CD14-positive monocyte (primary cell): ENCODE measurements around the gene AOAH. TPM values are rescaled to one million over a fixed set of nuclear protein-coding genes. Genes with fewer than 3 reads are reported as not detected.

Experiments used
- DNase-seq, 3 donors: peaks; one replicate each; pipeline ENCODE4 v3.0.0-alpha.2; 2011 to 2022
- H2AFZ ChIP-seq: 2 replicates; pipeline ENCODE4 v1.6.0; 2012; ENCODE audit warnings: mild to moderate bottlenecking, low read depth, low read length, inconsistent platforms; ENCODE audit not compliant: insufficient read depth, poor library complexity, severe bottlenecking
- H3K27ac ChIP-seq, 2 donors: 1 replicate in 1 of 2; 2 replicates in 1 of 2; pipeline ENCODE4 v1.5.1; 2012 to 2013; ENCODE audit warnings: low read length in 2 of 2, control low read depth in 1 of 2, inconsistent platforms in 1 of 2, low read depth in 1 of 2, mild to moderate bottlenecking in 1 of 2
- H3K27me3 ChIP-seq, 2 donors: one replicate each; pipeline versions ENCODE4 v1.6.0 to v1.6.1; 2011 to 2013; ENCODE audit warnings: low read length in 2 of 2; ENCODE audit not compliant: control insufficient read depth in 2 of 2, insufficient read depth in 2 of 2
- H3K36me3 ChIP-seq, 2 donors: replicated peaks in 1 of 2; 1 replicate in 1 of 2; 2 replicates in 1 of 2; pipeline versions ENCODE4 v1.5.1 to v1.6.1; 2012 to 2013; ENCODE audit warnings: low read length in 2 of 2, control low read depth in 1 of 2, inconsistent platforms in 1 of 2, mild to moderate bottlenecking in 1 of 2; ENCODE audit not compliant: insufficient read depth in 2 of 2, control insufficient read depth in 1 of 2
- H3K4me1 ChIP-seq, 2 donors: 1 replicate in 1 of 2; 2 replicates in 1 of 2; pipeline versions ENCODE4 v1.5.1 to v1.6.1; 2012 to 2013; ENCODE audit warnings: low read length in 2 of 2, control low read depth in 1 of 2, inconsistent platforms in 1 of 2, mild to moderate bottlenecking in 1 of 2, moderate library complexity in 1 of 2; ENCODE audit not compliant: insufficient read depth in 2 of 2, control insufficient read depth in 1 of 2
- H3K4me2 ChIP-seq: replicated peaks from 2 replicates; pipeline ENCODE3; 2012; ENCODE audit warnings: low read length, moderate library complexity, mild to moderate bottlenecking; ENCODE audit not compliant: poor library complexity, severe bottlenecking; ENCODE audit errors: extremely low read depth
- H3K4me3 ChIP-seq, 3 experiments: fragments of 200-600 bp in 1 of 3; sonication (generic) in 1 of 3; replicated peaks in 1 of 3; 1 replicate in 2 of 3; 2 replicates in 1 of 3; pipeline ENCODE4 v1.5.1; 2011 to 2013; ENCODE audit warnings: low read length in 3 of 3, mild to moderate bottlenecking in 3 of 3, control low read depth in 2 of 3, low read depth in 2 of 3, inconsistent platforms in 1 of 3, moderate library complexity in 1 of 3
- H3K79me2 ChIP-seq: 2 replicates; pipeline ENCODE4 v1.6.0; 2012; ENCODE audit warnings: mild to moderate bottlenecking, control low read depth, inconsistent platforms, low read length, moderate library complexity; ENCODE audit not compliant: insufficient read depth
- H3K9ac ChIP-seq: 2 replicates; pipeline ENCODE4 v1.6.0; 2017; ENCODE audit warnings: low read length, mild to moderate bottlenecking; ENCODE audit not compliant: insufficient read depth, poor library complexity, severe bottlenecking
- H3K9me3 ChIP-seq, 2 donors: replicated peaks in 1 of 2; 1 replicate in 1 of 2; 2 replicates in 1 of 2; pipeline versions ENCODE4 v1.5.1 to v1.6.1; 2012 to 2013; ENCODE audit warnings: low read length in 2 of 2, control low read depth in 1 of 2; ENCODE audit not compliant: control insufficient read depth in 1 of 2, insufficient read depth in 1 of 2
- H4K20me1 ChIP-seq: 2 replicates; pipeline ENCODE4 v1.6.0; 2012; ENCODE audit warnings: mild to moderate bottlenecking, low read length, control low read depth, moderate library complexity; ENCODE audit not compliant: insufficient read depth
- H3K27ac Mint-ChIP-seq, 7 donors: one replicate each; pipeline ENCODE4 v1.8.0; 2020; ENCODE audit warnings: mild to moderate bottlenecking in 7 of 7, mixed read lengths in 7 of 7, moderate library complexity in 6 of 7, inconsistent platforms in 2 of 7
- H3K27me3 Mint-ChIP-seq, 3 donors: one replicate each; pipeline ENCODE4 v1.8.0; 2021 to 2022; ENCODE audit warnings: low read depth in 3 of 3, mild to moderate bottlenecking in 3 of 3, mixed read lengths in 3 of 3, moderate library complexity in 3 of 3, inconsistent platforms in 1 of 3
- H3K36me3 Mint-ChIP-seq, 2 donors: one replicate each; pipeline ENCODE4 v1.8.0; 2020; ENCODE audit warnings: mixed read lengths in 2 of 2, inconsistent platforms in 1 of 2, mild to moderate bottlenecking in 1 of 2
- H3K4me1 Mint-ChIP-seq: one replicate; pipeline ENCODE4 v1.8.0; 2020; ENCODE audit warnings: mild to moderate bottlenecking, mixed read lengths
- H3K4me3 Mint-ChIP-seq, 2 donors: one replicate each; pipeline ENCODE4 v1.8.0; 2020; ENCODE audit warnings: mild to moderate bottlenecking in 2 of 2, mixed read lengths in 2 of 2, moderate library complexity in 1 of 2
- H3K9me3 Mint-ChIP-seq, 7 donors: one replicate each; pipeline ENCODE4 v1.8.0; 2020 to 2022; ENCODE audit warnings: mixed read lengths in 7 of 7, mild to moderate bottlenecking in 6 of 7, moderate library complexity in 6 of 7, inconsistent platforms in 2 of 7
- WGBS: methylation state at CpG from one replicate; pipeline ENCODE4 v1.1.5; 2013; ENCODE audit warnings: missing lambda C conversion rate; ENCODE audit not compliant: insufficient coverage; 5-methylcytosine and 5-hydroxymethylcytosine counted together
- intact Hi-C, 2 donors: fragments of 100-400 bp; cut with micrococcal nuclease; formaldehyde crosslinking; loops; one replicate each; pipeline versions ENCODE4 v1.15.0 to v1.15.1; 2023
- polyA plus RNA-seq, 3 donors: library from polyadenylated mRNA; depleted of rRNA in 1 of 3; unstranded in 2 of 3; stranded (reverse) in 1 of 3; fragments of 300-500 nt in 2 of 3; fragments of >200 nt in 1 of 3; fragmentation: Illumina TruSeq in 2 of 3; gene quantifications; 1 replicate in 2 of 3; 2 replicates in 1 of 3; pipeline ENCODE4 v1.2.3, GENCODE V29; 2012 to 2021
- TF ChIP-seq, protein P1 (sequence below): fragments of 200-600 bp; IDR thresholded peaks from one replicate; pipeline ENCODE4 v1.8.0; 2022; ENCODE audit warnings: antibody characterized with exemption, mild to moderate bottlenecking

Gene AOAH
- polyA plus RNA-seq, 3 donors = 305 to 467 (median 349) TPM

DNA sequence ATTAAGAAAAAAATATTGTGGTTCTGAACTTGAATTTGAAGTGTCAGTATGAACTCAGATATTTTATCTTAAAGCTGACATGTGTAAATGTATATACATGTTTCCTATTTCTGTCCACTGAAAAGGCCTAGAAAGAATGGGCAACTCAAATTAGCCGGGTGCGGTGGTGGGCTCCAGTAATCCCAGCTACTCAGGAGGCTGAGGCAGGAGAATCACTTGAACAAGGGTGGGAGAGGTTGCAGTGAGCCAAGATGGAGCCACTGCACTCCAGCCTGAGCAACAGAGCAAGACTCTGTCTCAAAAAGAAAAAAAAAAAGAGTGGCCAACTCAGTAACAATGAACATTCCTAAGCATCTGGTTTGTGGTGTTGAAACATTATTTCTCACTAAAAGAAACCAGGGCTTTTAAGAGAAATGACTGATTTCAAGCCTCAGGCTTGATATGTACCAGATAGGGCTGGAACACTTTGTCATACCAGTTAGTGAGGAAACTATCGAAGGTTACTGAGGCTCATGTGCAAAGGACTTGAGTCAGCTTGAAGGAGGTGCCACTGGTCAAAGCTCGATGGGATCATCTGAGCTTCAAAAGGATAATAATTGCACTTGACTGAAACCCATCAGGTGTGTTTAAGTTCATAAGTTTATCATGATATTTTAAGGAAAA lies 40.5 kb downstream of the AOAH start:
- H3K9ac ChIP-seq = no peak overlapping the region
- H3K9me3 ChIP-seq = no peaks in the 10 kb centered on the region
- no peak overlapping the region for H3K4me3 ChIP-seq
- H3K79me2 ChIP-seq = peaks cover 78% of the 10 kb centered on the region
- peaks cover 97% of the 10 kb centered on the region for H4K20me1 ChIP-seq
- TF ChIP-seq, protein P1, sequence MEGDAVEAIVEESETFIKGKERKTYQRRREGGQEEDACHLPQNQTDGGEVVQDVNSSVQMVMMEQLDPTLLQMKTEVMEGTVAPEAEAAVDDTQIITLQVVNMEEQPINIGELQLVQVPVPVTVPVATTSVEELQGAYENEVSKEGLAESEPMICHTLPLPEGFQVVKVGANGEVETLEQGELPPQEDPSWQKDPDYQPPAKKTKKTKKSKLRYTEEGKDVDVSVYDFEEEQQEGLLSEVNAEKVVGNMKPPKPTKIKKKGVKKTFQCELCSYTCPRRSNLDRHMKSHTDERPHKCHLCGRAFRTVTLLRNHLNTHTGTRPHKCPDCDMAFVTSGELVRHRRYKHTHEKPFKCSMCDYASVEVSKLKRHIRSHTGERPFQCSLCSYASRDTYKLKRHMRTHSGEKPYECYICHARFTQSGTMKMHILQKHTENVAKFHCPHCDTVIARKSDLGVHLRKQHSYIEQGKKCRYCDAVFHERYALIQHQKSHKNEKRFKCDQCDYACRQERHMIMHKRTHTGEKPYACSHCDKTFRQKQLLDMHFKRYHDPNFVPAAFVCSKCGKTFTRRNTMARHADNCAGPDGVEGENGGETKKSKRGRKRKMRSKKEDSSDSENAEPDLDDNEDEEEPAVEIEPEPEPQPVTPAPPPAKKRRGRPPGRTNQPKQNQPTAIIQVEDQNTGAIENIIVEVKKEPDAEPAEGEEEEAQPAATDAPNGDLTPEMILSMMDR = no peak
- H3K36me3 ChIP-seq = peaks cover 82 to 87% of the 10 kb centered on the region in 2 donors
- Mint-ChIP-seq H3K4me3 (no peak overlapping the region), H3K36me3 (peaks cover 65 to 75% of the 10 kb centered on the region in 2 donors), H3K27me3 (no peaks in the 10 kb centered on the region), H3K4me1 (peaks cover 11% of the 10 kb centered on the region), H3K27ac (peak overlapping the region in 3 of 7 donors; percentile 40 to 83 (median 61)), H3K9me3 (no peaks in the 10 kb centered on the region)
- intact Hi-C loops = no loop called here
- no peaks in the 10 kb centered on the region for H3K27me3 ChIP-seq
- peak overlapping the region in 1 of 2 donors; percentile 29 for H3K27ac ChIP-seq
- H3K4me2 ChIP-seq = no peak overlapping the region
- H2AFZ ChIP-seq = no peak overlapping the region
- WGBS = 98% methylated on average over 4 of the region's 4 CpGs
- no peak for DNase-seq
- H3K4me1 ChIP-seq = peaks cover 2 to 4% of the 10 kb centered on the region in 2 donors

DNA sequence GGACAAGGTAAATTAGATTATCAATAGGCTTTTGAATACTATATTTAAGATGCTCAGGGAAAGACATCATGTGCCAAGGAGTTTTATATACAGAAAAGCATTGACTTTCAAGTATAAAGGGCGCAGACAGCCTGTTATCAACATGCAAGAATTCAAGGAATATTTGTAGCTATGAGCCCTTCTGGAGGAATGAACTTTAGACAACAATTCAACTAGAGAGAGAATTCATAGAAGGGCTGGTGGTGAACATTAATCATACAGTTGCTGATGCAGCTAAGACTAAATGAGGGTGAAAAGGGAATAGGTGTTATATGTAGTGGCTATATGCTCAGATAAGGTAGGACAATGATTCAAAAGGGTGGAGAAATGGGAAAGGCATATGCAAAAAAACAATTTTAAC lies 41.2 kb downstream of the AOAH start:
- Histone ChIP-seq H3K4me1 (peaks cover 9 to 12% of the 10 kb centered on the region in 2 donors), H3K9me3 (no peaks in the 10 kb centered on the region), H3K79me2 (peaks cover 74% of the 10 kb centered on the region), H3K4me3 (no peak overlapping the region), H2AFZ (no peak overlapping the region), H3K27me3 (no peaks in the 10 kb centered on the region), H4K20me1 (peaks cover 97% of the 10 kb centered on the region), H3K27ac (peak overlapping the region in 1 of 2 donors; percentile 29), H3K4me2 (no peak overlapping the region), H3K9ac (no peak overlapping the region), H3K36me3 (peaks cover 76 to 82% of the 10 kb centered on the region in 2 donors)
- intact Hi-C loops = no loop called here
- Mint-ChIP-seq H3K4me3 (no peak overlapping the region), H3K27me3 (no peaks in the 10 kb centered on the region), H3K36me3 (peaks cover 62 to 76% of the 10 kb centered on the region in 2 donors), H3K27ac (peak overlapping the region in 1 of 7 donors; percentile 60), H3K4me1 (peaks cover 18% of the 10 kb centered on the region), H3K9me3 (no peaks in the 10 kb centered on the region)
- TF ChIP-seq, protein P1 = no peak
- WGBS = 100% methylated on average over 1 of the region's 1 CpG
- DNase-seq = no peak
